ENCODE measurements around the gene PITPNB.

DNA sequence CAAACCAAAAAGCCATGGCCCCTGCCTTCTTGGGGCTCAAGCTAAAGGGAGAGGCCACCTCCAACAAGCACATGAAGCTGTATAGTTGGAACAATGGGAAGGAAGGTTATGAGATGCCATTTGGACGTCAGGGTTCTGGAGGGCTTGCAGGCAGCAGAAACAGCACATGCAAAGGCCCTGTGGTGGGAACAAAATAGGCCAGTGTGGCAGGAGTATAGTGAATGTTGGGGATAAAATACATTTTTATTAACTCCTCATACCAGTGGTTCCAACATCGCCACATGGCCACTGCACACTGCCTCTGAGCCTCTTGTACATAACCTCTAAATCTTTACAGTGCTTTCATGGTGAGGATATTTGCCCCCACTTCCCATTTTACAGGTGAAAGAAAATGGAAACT is 85.3 kb downstream of the PITPNB start:
- TF ChIP-seq, protein P1, sequence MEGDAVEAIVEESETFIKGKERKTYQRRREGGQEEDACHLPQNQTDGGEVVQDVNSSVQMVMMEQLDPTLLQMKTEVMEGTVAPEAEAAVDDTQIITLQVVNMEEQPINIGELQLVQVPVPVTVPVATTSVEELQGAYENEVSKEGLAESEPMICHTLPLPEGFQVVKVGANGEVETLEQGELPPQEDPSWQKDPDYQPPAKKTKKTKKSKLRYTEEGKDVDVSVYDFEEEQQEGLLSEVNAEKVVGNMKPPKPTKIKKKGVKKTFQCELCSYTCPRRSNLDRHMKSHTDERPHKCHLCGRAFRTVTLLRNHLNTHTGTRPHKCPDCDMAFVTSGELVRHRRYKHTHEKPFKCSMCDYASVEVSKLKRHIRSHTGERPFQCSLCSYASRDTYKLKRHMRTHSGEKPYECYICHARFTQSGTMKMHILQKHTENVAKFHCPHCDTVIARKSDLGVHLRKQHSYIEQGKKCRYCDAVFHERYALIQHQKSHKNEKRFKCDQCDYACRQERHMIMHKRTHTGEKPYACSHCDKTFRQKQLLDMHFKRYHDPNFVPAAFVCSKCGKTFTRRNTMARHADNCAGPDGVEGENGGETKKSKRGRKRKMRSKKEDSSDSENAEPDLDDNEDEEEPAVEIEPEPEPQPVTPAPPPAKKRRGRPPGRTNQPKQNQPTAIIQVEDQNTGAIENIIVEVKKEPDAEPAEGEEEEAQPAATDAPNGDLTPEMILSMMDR (IDR thresholded peaks at IDR 0.05), result no peak
- TF ChIP-seq POLR2AphosphoS5 (IDR thresholded peaks at IDR 0.05), result no peak
- no peak for TF ChIP-seq POLR2A (IDR thresholded peaks at IDR 0.05)

Measured in sigmoid colon (tissue), 4 donors.